GM06990 (cell line): Measurements from ENCODE around the gene AHNAK2.

ENCODE experiments used
- DNase-seq: peaks from one replicate; pipeline ENCODE4 v3.0.0-alpha.2; 2011; ENCODE audit not compliant: insufficient read length; ENCODE audit errors: extremely low read depth
- H3K27me3 ChIP-seq: replicated peaks from 2 replicates; pipeline ENCODE4 v1.6.0; 2011; ENCODE audit warnings: low read length; ENCODE audit not compliant: control insufficient read depth, insufficient read depth
- H3K36me3 ChIP-seq: 2 replicates; pipeline ENCODE4 v1.5.1; 2011; ENCODE audit warnings: low read length; ENCODE audit not compliant: control insufficient read depth, insufficient read depth
- H3K4me3 ChIP-seq: replicated peaks from 2 replicates; pipeline ENCODE4 v1.5.1; 2011; ENCODE audit warnings: low read depth, mild to moderate bottlenecking, control low read depth, low read length
- CTCF ChIP-seq: IDR thresholded peaks from 2 replicates; pipeline ENCODE4 v1.5.1; 2011; ENCODE audit warnings: low read length, control low read depth, mild to moderate bottlenecking, inconsistent platforms; ENCODE audit not compliant: insufficient read depth, poor library complexity, severe bottlenecking

The AHNAK2 gene

GRCh38 chr14:105014032-105014431 is 35.9 kb upstream of the AHNAK2 start:
- Histone ChIP-seq H3K36me3 (peaks cover 18% of the 10 kb centered on the region), H3K27me3 (no peaks in the 10 kb centered on the region), H3K4me3 (no peak overlapping the region)
- DNase-seq = no peak
- no peak for TF ChIP-seq CTCF

DNA sequence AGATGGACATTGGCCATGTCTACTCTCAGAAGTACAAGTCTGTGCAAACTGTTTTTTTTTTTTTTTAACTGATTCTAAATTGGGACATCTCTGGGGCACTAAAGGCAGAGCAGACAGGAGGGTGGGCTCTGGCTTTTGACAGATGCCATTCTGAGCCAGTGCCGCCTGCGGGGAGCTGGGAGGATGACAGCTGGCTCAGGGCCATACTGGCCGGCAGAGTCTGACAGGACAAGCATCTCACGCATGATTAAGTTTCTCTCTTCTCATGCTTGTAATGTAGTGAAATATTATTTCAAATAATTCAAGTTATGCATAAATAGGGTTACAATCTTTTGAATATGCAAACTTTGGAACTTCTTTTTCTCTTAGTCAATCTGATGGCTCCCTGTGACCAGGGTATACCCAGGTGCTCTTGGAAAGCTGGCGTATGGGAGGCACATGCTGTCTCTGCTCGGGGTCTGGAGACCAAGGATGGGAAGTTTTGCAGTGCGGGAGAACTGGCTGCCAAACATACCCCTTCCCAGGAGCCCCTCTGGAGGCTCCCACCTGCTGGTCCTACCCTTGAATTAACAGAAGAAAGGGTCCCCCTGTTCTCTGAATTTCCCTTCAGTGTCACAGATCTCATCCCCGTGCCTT is 35.1 kb upstream of the AHNAK2 start:
- Histone ChIP-seq H3K36me3 (peaks cover 17% of the 10 kb centered on the region), H3K4me3 (no peak overlapping the region), H3K27me3 (no peaks in the 10 kb centered on the region)
- no peak for DNase-seq
- no peak for TF ChIP-seq CTCF

DNA sequence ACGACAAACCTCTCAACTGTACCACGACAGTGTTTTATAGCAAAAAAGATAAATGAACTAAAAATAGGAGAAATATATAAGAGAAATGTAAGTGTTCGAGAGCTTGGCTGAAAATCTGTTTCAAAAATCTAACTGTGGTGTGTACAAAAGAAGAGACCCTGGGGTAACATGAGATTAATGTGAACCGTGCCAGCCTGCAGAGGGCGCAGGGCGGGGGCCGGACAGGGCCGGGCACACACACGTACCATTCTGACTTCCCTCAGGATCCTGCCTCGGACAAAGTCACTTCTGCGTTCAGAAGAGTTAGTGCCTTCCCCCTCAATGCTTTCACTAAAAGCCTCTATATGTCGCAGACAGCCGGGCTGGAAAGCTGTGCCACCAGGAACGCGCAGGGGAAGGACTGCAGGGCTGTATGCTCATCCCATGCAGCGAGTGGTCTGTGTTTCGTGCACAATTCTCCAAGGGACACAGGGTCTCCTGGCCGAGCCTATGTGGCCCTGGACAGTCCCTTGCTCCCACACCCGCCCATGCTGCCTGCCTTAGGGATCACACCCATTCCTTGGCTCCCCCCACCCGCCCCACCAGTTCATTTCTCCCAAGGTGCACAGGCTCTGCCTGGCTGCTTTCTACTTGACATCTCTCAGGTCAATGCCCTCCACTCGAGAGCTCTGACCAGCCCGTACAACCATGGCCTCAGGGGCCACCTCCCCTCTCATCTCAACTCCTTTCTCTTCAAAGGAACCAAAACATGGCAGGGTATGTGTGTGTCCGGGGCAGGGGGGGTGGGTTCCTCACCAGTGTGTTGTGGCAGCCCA is 34.2 kb upstream of the AHNAK2 start:
- TF ChIP-seq CTCF = peak; percentile 39
- Histone ChIP-seq H3K4me3 (no peak overlapping the region), H3K36me3 (peaks cover 26% of the 10 kb centered on the region), H3K27me3 (no peaks in the 10 kb centered on the region)
- no peak for DNase-seq

GRCh38 chr14:105011312-105011990 is 33.3 kb upstream of the AHNAK2 start:
- TF ChIP-seq CTCF = no peak
- DNase-seq = no peak

DNA sequence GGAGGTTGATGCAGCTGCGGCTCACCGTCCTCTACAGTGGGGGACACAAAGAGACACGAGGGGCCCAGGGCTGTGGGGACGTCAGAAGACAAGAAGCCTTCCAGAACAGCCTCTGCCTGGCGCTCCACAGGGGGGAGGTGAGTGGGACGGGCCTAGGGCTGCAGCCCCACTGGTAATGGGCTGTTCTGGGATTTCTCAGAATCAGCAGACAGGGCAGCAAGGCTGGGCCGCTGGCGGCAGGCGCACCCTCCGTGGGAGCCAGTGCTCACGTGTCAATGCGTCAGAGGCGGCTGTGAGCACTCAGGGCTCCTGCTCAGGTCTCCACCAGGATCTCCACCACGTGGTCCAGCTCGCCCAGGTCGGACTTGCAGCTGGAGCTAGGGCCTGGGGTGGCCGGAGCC is 32.7 kb upstream of the AHNAK2 start:
- Histone ChIP-seq H3K27me3 (no peaks in the 10 kb centered on the region), H3K4me3 (no peak overlapping the region), H3K36me3 (peaks cover 37% of the 10 kb centered on the region)
- no peak for DNase-seq
- TF ChIP-seq CTCF = no peak

More at GRCh38 chr14:105011312-105011990, 33.3 kb upstream of the AHNAK2 start:
- peaks cover 32% of the 10 kb centered on the region for H3K36me3 ChIP-seq
- H3K4me3 ChIP-seq = no peak overlapping the region
- H3K27me3 ChIP-seq = no peaks in the 10 kb centered on the region
